Measurements from ENCODE around the gene KIAA1217. TPM values are rescaled to one million over a fixed set of nuclear protein-coding genes. Genes with fewer than 3 reads are reported as not detected.

The KIAA1217 gene
- total and polyA plus RNA-seq, 2 of the 8 experiments (the other 6 are each of a cell fraction or from before 2014, with no cell fraction given): 4.5 to 15.6 TPM

DNA sequence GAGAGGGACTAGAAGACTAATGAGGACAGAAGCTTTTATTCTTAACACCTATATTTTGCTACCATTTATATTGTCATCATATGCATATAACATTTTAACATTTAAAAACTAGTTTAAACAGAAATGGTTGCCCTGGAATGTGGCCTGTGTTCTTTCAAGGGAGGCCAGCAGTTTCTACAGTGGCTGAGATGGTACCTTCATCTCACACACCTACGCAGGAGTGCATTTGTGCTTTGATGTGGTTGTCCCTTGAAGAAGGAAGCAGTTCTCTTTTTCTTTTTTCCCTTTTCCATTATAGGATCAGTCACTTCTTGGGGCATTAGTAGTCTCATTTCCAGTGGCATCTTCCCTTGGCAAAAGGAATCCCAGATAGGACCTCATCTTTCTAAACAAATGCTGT, 38.9 kb downstream of the KIAA1217 start:
- no peaks in the 10 kb centered on the region for H4K20me1 ChIP-seq (replicated peaks in 1 of 2; ENCODE audit: control insufficient read depth in 1 of 2, insufficient read depth in 2 of 2, low read length in 2 of 2)
- no peak overlapping the region for H3K27ac ChIP-seq (ENCODE audit: low read depth, low read length)
- no peak for DNase-seq (ENCODE audit: low read depth in 1 of 2, low spot score in 2 of 2)
- no peak overlapping the region for H4K8ac ChIP-seq (ENCODE audit: extremely low read depth, insufficient read depth, low read length)
- no peak overlapping the region for H3K4me3 ChIP-seq (ENCODE audit: extremely low read depth in 1 of 4, insufficient read depth in 2 of 4, low read depth in 3 of 4, low read length in 4 of 4)
- H3K56ac ChIP-seq (replicated peaks; ENCODE audit: insufficient read length, low read depth, low read length): no peak overlapping the region
- no peak for FAIRE-seq
- H3K14ac ChIP-seq (ENCODE audit: insufficient read length): no peak overlapping the region
- H4K91ac ChIP-seq (replicated peaks; ENCODE audit: insufficient read length, low read length): no peak overlapping the region
- no peak overlapping the region for H3K9ac ChIP-seq (replicated peaks in 1 of 4; ENCODE audit: extremely low read depth in 1 of 4, low read depth in 3 of 4, low read length in 3 of 4)
- H2BK120ac ChIP-seq (replicated peaks; ENCODE audit: low read depth, low read length): no peak overlapping the region
- H3K79me2 ChIP-seq (ENCODE audit: control insufficient read depth in 1 of 2, insufficient read depth in 2 of 2, low read length in 2 of 2): no peaks in the 10 kb centered on the region; a peak in 1 of 4 replicates
- TF ChIP-seq BCL11A (IDR thresholded peaks at IDR 0.05; ENCODE audit: low read depth in 2 of 2, low read length in 2 of 2) (no peak), SP4 (IDR thresholded peaks at IDR 0.05; ENCODE audit: low read length) (no peak), PHF8 (conservative IDR thresholded peaks at IDR 0.05; ENCODE audit: low read depth, low read length) (no peak), JUND (IDR thresholded peaks at IDR 0.05; ENCODE audit: low read length) (no peak), CTBP2 (IDR thresholded peaks at IDR 0.05; ENCODE audit: borderline replicate concordance, insufficient read depth, insufficient read length, low read length) (no peak), YY1 (IDR thresholded peaks at IDR 0.05; ENCODE audit: low read depth, low read length) (no peak)
- TF ChIP-seq, protein P1, sequence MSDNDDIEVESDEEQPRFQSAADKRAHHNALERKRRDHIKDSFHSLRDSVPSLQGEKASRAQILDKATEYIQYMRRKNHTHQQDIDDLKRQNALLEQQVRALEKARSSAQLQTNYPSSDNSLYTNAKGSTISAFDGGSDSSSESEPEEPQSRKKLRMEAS (IDR thresholded peaks at IDR 0.05): no peak
- H2AFZ ChIP-seq (ENCODE audit: low read length): no peak overlapping the region
- no peaks in the 10 kb centered on the region for H3K79me1 ChIP-seq (ENCODE audit: low read depth, low read length)
- H3K23ac ChIP-seq (ENCODE audit: insufficient read length): no peak overlapping the region
- no peaks in the 10 kb centered on the region for H3K27me3 ChIP-seq (replicated peaks in 1 of 4; ENCODE audit: control insufficient read depth in 3 of 4, extremely low read depth in 1 of 4, insufficient read depth in 3 of 4, low read length in 3 of 4)
- no peak overlapping the region for H3K4me2 ChIP-seq (ENCODE audit: insufficient read depth in 1 of 2, low read depth in 2 of 2, low read length in 2 of 2)
- ChIA-PET POLR2A (ENCODE audit: partially characterized antibody) (no interaction called here), CTCF (ENCODE audit: partially characterized antibody) (interaction anchor here (1.3 kb wide), 1 partner anchor 72 kb away, joined by 4 read pairs; no protein-coding TSS in a partner anchor)
- no peak overlapping the region for H3K18ac ChIP-seq (ENCODE audit: extremely low read depth, low read length)
- no peak overlapping the region for H2BK5ac ChIP-seq (ENCODE audit: low read depth, low read length)
- no peak overlapping the region for H3K4ac ChIP-seq (replicated peaks; ENCODE audit: insufficient read length, low read depth, low read length)
- no peaks in the 10 kb centered on the region for H3K36me3 ChIP-seq (ENCODE audit: control insufficient read depth in 2 of 4, insufficient read depth in 4 of 4, low read length in 3 of 4)
- no peaks in the 10 kb centered on the region for H3K23me2 ChIP-seq (ENCODE audit: low read depth, low read length)
- peaks cover 3 to 13% (median 9%) of the 10 kb centered on the region in 4 experiments; a peak in 5 of 7 replicates for H3K4me1 ChIP-seq (replicated peaks in 1 of 4; ENCODE audit: control insufficient read depth in 3 of 4, insufficient read depth in 4 of 4, low read length in 3 of 4)
- H2AK5ac ChIP-seq (ENCODE audit: low read depth, low read length): no peak overlapping the region
- 90% methylated on average over 1 of the region's 1 CpG; no CpG with 5 or more reads in 1 of the 2 experiments for WGBS, 2 experiments (ENCODE audit: extremely low coverage in 1 of 2, insufficient coverage in 1 of 2, insufficient read length in 1 of 2, insufficient replicate concordance in 2 of 2, low coverage in 1 of 2, low lambda C conversion rate in 2 of 2, missing lambda C conversion rate in 1 of 2)
- H3K9me3 ChIP-seq (ENCODE audit: insufficient read depth in 2 of 2, low read depth in 1 of 2, low read length in 1 of 2): no peaks in the 10 kb centered on the region
- no peak overlapping the region for H2BK15ac ChIP-seq (ENCODE audit: low read length)
- no peak overlapping the region for H2BK20ac ChIP-seq (ENCODE audit: low read length)
- no peak overlapping the region for H2BK12ac ChIP-seq (ENCODE audit: low read depth, low read length)
- no peak overlapping the region for H4K5ac ChIP-seq (ENCODE audit: insufficient read length, low read depth, low read length)

Measured in H1 (cell line).